Right lobe of liver (tissue), 4 donors: ENCODE results near the gene PPAT.

Experiments
- POLR2A ChIP-seq: fragments of 450-650 bp; IDR thresholded peaks from one replicate; pipeline ENCODE4 v1.6.1; 2017; ENCODE audit warnings: antibody characterized with exemption, mild to moderate bottlenecking
- TF ChIP-seq, protein P1 (sequence below), 4 donors: fragments of 200-600 bp in 3 of 4; fragments of 450-650 bp in 1 of 4; IDR thresholded peaks; one replicate each; pipeline versions ENCODE4 v1.5.1 to v1.8.0; 2016 to 2022; ENCODE audit warnings: antibody characterized with exemption in 4 of 4, mild to moderate bottlenecking in 2 of 4
- donor health status: DM: no; HTN: no; CAD: no.
- donor health status: DM: no; HTN: no; CAD: no.
- donor health status: DM: no; HTN: yes; CAD: no.

DNA sequence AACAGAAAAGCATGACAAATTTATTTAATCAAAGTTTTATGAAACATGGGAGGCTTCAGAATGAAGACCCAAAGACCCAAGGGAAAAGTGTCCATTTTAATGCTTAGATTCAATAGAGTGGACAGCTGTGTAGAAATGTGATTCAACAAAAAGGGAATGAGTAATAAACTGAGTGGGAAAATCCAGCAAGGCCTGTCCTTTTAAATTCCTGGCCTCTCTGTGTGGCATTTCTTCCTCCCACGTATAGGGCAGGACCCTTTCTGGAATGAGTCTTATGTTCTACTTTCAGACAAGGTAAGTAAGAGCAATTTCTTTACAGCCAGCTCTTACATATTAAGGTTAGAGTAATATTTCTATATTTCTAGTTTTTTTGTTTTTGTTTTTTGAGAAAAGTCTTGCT, 62.6 kb downstream of the PPAT start:
- TF ChIP-seq, protein P1, sequence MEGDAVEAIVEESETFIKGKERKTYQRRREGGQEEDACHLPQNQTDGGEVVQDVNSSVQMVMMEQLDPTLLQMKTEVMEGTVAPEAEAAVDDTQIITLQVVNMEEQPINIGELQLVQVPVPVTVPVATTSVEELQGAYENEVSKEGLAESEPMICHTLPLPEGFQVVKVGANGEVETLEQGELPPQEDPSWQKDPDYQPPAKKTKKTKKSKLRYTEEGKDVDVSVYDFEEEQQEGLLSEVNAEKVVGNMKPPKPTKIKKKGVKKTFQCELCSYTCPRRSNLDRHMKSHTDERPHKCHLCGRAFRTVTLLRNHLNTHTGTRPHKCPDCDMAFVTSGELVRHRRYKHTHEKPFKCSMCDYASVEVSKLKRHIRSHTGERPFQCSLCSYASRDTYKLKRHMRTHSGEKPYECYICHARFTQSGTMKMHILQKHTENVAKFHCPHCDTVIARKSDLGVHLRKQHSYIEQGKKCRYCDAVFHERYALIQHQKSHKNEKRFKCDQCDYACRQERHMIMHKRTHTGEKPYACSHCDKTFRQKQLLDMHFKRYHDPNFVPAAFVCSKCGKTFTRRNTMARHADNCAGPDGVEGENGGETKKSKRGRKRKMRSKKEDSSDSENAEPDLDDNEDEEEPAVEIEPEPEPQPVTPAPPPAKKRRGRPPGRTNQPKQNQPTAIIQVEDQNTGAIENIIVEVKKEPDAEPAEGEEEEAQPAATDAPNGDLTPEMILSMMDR (IDR thresholded peaks at IDR 0.05): no peak
- TF ChIP-seq POLR2A: no peak
